GM10266 (cell line): ENCODE results near the gene CENPC.
"Not testable (repeated sequence)": the region's sequence is repeated elsewhere in the genome, so short reads cannot be mapped to it uniquely, and the experiment has no call there.

ENCODE experiments used
- DNase-seq: peaks from one replicate; pipeline ENCODE4 v3.0.0; 2012; ENCODE audit errors: extremely low spot score
- CTCF ChIP-seq: IDR thresholded peaks from 2 replicates; pipeline ENCODE4 v1.5.1; 2012; ENCODE audit warnings: mild to moderate bottlenecking, low read depth; ENCODE audit not compliant: control insufficient read depth, insufficient read depth; ENCODE audit errors: missing control alignments

Gene CENPC

GRCh38 chr4:67468830-67469229, 76.5 kb downstream of the CENPC start:
- TF ChIP-seq CTCF, result no peak
- DNase-seq, result no peak

DNA sequence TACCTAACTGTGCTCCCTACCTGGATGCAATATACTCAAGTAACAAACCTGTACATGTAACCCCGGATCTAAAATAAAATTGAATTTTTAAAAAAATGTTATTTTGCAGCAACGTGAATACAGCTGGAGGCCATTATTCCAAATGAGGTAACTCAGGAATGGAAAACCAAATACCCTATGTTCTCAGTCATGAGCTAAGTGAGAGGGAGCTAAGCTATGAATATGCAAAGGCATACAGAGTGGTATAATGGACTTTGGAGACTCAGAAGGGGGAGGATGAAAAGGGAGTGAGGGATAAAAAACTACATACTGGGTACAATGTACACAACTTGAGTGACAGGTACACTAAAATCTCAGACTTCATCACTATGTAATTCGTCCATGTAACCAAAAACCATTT, 78.6 kb downstream of the CENPC start:
- no peak for TF ChIP-seq CTCF
- no peak for DNase-seq

DNA sequence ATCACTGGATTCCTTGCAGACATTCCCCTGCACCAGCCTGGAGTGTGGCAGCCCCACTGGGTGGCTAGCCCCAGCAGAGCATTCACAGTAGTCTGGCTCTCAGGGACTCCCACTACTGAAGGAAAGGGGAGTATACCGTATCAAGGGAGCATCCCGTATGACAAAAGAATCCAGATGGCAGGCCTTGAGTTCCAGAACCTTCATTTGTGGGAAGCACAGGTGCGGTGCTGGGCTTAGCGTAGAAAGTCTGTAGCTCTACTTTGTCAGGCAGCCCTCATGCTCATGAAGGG, 79.6 kb downstream of the CENPC start:
- no peak for DNase-seq
- no peak for TF ChIP-seq CTCF

DNA sequence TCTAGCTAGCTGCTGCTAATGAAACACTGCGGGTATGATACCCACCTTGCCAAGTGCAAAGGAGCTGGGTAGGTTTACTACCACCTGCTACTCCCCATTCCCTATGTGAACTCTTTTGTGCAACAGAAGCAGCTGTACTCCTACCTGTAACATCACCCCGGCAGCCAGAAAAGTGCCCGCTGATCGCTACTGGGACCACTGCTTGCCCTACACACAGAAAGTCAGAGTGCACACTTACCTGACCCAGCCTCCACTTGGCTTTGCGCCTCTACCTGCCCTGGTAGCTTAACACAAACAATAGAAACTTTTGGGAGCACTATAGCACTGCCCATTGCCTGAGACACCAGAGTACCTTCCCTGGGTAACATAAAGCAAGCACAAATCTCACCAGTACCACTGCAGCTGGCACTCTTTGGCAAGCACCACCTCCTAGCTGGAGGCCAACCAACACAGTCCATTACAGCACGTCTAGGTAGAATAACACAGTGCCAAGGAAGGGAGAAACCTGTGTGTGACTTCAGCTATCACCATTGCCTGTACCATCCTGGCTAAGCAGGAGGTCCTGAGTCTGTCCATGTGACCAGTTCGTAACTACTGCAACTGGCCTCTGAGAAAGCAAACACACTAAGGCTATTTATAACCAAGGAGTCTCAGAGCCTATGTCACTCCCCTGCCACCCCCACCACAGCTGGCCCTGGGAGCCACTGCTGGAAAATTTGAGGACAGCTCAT, 80.1 kb downstream of the CENPC start:
- no peak for DNase-seq
- no peak for TF ChIP-seq CTCF

- no peak for DNase-seq
- TF ChIP-seq CTCF, result no peak
Measured at GRCh38 chr4:67460574-67460973, 84.7 kb downstream of the CENPC start.

DNA sequence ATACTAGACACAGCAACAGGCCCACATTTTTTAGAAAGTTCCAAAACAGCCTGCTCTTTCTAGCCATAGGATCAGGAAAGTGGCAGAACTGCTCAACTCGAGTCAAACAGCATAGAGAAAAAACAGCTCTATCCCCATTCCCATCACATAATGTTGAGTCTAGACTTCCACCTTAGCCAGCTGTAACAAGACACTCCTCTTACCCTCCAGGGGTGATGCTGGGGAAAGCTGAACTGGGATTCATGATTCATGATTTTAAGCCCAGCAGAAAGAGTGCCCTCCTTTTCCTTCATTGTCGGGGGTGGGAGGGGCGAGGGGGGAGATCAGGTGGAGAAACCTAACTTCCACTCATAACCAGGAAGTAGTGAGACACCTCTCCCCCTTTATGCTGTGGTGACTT, 86.1 kb downstream of the CENPC start:
- TF ChIP-seq CTCF, result no peak

GRCh38 chr4:67456577-67457196, 88.6 kb downstream of the CENPC start:
- no peak for DNase-seq
- TF ChIP-seq CTCF, result no peak

More for the DNA sequence above, 86.1 kb downstream of the CENPC start:
- no peak for DNase-seq

DNA sequence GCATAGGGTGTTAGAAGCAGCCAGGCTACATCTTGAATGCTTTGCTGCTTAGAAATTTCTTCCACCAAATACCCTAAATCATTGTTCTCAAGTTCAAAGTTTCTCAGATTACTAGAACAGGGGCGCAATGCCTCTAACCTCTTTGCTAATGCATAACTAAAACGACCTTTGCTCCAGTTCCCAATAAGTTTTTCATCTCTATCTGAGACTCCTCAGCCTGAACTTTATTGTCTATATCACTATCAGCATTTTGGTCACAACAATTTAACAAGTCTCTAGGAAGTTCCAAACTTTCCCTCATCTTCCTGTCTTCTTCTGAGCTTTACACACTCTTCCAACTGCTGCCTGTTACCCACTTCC, 92.5 kb downstream of the CENPC start:
- not testable (repeated sequence) for DNase-seq
